ENCODE results near the gene VSIG2.

VSIG2 gene

DNA sequence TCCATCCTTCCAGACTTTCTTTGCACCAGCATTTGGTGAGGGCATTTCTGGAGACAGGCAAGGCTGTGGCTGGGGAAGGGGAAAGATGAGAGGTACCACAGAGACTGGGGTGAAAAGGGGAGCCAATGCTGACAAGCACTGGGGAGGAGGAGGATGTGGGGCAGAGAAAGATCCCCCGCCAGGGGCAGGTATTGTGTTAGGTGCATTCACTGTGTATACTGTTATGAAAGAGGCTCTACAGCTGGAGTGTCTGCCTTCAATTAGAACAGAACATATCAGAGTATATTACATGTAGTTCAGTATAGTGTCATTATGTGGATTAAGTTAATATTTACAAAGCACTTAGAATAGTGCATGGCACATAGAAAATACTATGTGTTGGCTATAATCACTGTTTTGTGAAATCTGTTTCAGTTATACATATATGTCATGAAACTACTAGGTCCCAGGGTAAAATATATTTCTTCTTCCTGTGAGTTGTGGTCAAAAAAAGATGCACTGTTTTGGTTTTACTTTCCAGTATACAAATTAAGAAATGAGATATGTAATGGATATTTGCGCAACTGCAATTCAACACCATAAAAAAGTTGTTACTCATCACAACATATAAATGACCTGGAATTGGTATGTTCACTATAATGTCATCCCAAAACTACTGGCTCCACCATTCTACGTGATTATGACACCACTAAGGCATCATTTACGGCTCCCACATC is 39.7 kb upstream of the VSIG2 start:
- no peak for TF ChIP-seq TAF1 (IDR thresholded peaks at IDR 0.05; ENCODE audit: low read depth)
- TF ChIP-seq USF1 (IDR thresholded peaks at IDR 0.05): no peak
- TF ChIP-seq CEBPB (IDR thresholded peaks at IDR 0.05): no peak
- TF ChIP-seq TEAD4 (IDR thresholded peaks at IDR 0.05): no peak
- TF ChIP-seq YY1 (IDR thresholded peaks at IDR 0.05; ENCODE audit: low read depth): no peak
- no peak for TF ChIP-seq NFIC (IDR thresholded peaks at IDR 0.05)
- no peak for TF ChIP-seq REST (IDR thresholded peaks at IDR 0.05; ENCODE audit: low read depth)
- no peak for TF ChIP-seq TCF12 (IDR thresholded peaks at IDR 0.05; ENCODE audit: low read depth)
- no peak for TF ChIP-seq FOXM1 (IDR thresholded peaks at IDR 0.05; ENCODE audit: borderline replicate concordance, low read depth)
- TF ChIP-seq CREB1 (IDR thresholded peaks at IDR 0.05; ENCODE audit: low read depth): no peak
- no peak for TF ChIP-seq ZBTB7A (IDR thresholded peaks at IDR 0.05; ENCODE audit: low read depth)
- no peak for TF ChIP-seq RAD21 (IDR thresholded peaks at IDR 0.05; ENCODE audit: low read depth)
- TF ChIP-seq, protein P1, sequence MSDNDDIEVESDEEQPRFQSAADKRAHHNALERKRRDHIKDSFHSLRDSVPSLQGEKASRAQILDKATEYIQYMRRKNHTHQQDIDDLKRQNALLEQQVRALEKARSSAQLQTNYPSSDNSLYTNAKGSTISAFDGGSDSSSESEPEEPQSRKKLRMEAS (IDR thresholded peaks at IDR 0.05): no peak
- TF ChIP-seq EP300 (IDR thresholded peaks at IDR 0.05; ENCODE audit: borderline replicate concordance): no peak
- TF ChIP-seq EGR1 (IDR thresholded peaks at IDR 0.05): no peak

DNA sequence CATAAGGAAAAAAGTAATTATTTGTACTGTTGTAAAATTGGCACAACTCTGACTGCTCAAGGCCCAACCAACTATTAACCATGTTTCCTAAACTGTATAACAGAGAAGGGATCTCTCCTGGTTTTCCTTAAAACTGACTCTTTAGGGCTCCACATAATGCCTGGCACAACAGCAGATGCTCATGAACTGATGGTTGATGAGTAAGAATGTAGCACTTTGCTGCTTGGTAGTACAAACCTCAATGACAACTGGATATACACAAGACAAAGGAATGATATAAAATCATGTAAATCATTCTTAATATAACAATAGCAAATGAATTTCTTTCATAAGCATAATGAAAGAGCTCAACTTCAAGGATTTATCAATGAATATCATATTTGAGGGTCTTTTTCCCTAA is 36.5 kb upstream of the VSIG2 start:
- TF ChIP-seq TEAD4 (IDR thresholded peaks at IDR 0.05) (no peak), NFIC (IDR thresholded peaks at IDR 0.05) (no peak), ZBTB7A (IDR thresholded peaks at IDR 0.05; ENCODE audit: low read depth) (no peak), YY1 (IDR thresholded peaks at IDR 0.05; ENCODE audit: low read depth) (no peak), USF1 (IDR thresholded peaks at IDR 0.05) (no peak), RAD21 (IDR thresholded peaks at IDR 0.05; ENCODE audit: low read depth) (no peak), REST (IDR thresholded peaks at IDR 0.05; ENCODE audit: low read depth) (no peak), EGR1 (IDR thresholded peaks at IDR 0.05) (no peak)
- TF ChIP-seq, protein P1 (IDR thresholded peaks at IDR 0.05): no peak

DNA sequence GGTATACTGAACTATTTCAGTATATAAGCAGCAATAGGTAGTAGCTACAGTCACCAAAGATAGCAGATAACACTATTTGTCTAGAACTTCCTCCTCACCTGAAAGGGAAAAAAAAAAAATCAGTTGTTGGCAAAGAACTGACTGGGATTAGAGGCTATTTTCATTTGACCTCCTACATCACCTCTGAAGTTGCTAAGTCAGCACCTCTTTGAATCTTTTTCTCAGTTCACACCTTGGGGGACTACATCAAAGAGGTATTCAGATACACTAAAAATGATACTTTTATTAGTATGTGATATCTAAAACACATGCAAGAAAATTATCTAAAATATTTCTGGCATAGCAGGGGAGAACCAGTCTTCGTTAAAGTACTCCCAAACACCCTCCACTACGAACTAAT is 32.0 kb upstream of the VSIG2 start:
- TF ChIP-seq TAF1 (IDR thresholded peaks at IDR 0.05; ENCODE audit: low read depth): no peak
- no peak for TF ChIP-seq CREB1 (IDR thresholded peaks at IDR 0.05; ENCODE audit: low read depth)
- TF ChIP-seq CEBPB (IDR thresholded peaks at IDR 0.05): no peak
- no peak for TF ChIP-seq NFIC (IDR thresholded peaks at IDR 0.05)
- TF ChIP-seq TEAD4 (IDR thresholded peaks at IDR 0.05): no peak
- TF ChIP-seq RAD21 (IDR thresholded peaks at IDR 0.05; ENCODE audit: low read depth): no peak
- TF ChIP-seq, protein P1 (IDR thresholded peaks at IDR 0.05): no peak
- no peak for TF ChIP-seq ZBTB7A (IDR thresholded peaks at IDR 0.05; ENCODE audit: low read depth)

- TF ChIP-seq NFIC (IDR thresholded peaks at IDR 0.05): no peak
- TF ChIP-seq ZBTB7A (IDR thresholded peaks at IDR 0.05; ENCODE audit: low read depth): no peak
- no peak for TF ChIP-seq TCF12 (IDR thresholded peaks at IDR 0.05; ENCODE audit: low read depth)
- TF ChIP-seq, protein P1 (IDR thresholded peaks at IDR 0.05): no peak
- no peak for TF ChIP-seq REST (IDR thresholded peaks at IDR 0.05; ENCODE audit: low read depth)
- TF ChIP-seq CREB1 (IDR thresholded peaks at IDR 0.05; ENCODE audit: low read depth): no peak
- no peak for TF ChIP-seq YY1 (IDR thresholded peaks at IDR 0.05; ENCODE audit: low read depth)
- no peak for TF ChIP-seq FOXM1 (IDR thresholded peaks at IDR 0.05; ENCODE audit: borderline replicate concordance, low read depth)
- TF ChIP-seq CEBPB (IDR thresholded peaks at IDR 0.05): no peak
- TF ChIP-seq RAD21 (IDR thresholded peaks at IDR 0.05; ENCODE audit: low read depth): no peak
- TF ChIP-seq USF1 (IDR thresholded peaks at IDR 0.05): no peak
- TF ChIP-seq EGR1 (IDR thresholded peaks at IDR 0.05): no peak
- no peak for TF ChIP-seq EP300 (IDR thresholded peaks at IDR 0.05; ENCODE audit: borderline replicate concordance)
These were observed 30.9 kb upstream of the VSIG2 start for GRCh38 chr11:124783002-124783401.

Measured in Ishikawa (cell line).